ENCODE measurements around the gene ADH7. TPM values are rescaled to one million over a fixed set of nuclear protein-coding genes. Genes with fewer than 3 reads are reported as not detected.

The ADH7 gene
- total and polyA plus RNA-seq, 2 experiments from 2014 or later: not detected

DNA sequence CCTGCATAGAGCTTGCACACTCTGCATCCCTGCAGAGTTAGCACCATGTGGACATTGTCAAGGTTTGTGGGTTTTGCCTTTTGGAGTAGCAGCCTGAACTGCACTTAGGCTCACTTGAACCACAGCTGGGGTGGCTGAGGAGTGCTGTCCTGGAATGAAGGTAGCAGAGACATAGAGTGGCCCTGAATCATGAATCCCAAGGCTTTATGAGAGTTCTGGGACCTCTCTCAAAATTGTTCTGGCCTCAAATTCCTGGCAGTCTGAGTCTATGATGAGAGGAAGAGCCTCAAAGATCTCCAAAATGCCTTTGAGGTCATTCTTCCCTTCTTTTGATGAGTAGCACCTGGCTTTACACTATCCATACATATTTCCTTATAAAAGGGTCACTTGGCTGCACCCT, 45.5 kb downstream of the ADH7 start:
- peak; percentile 63 for DNase-seq
- peak overlapping the region; percentile 57 for H2AFZ ChIP-seq
- TF ChIP-seq EZH2 (IDR thresholded peaks at IDR 0.05; ENCODE audit: insufficient read depth, poor library complexity, severe bottlenecking): no peak
- TF ChIP-seq EZH2phosphoT487 (IDR thresholded peaks at IDR 0.05; ENCODE audit: insufficient read depth, low read depth): no peak
- H3K9me3 ChIP-seq (ENCODE audit: low read depth): no peaks in the 10 kb centered on the region
- H3K36me3 ChIP-seq (ENCODE audit: low read depth): no peaks in the 10 kb centered on the region
- in situ Hi-C loops (cut with MboI): no loop called here
- no peak overlapping the region for H3K4me3 ChIP-seq
- H4K20me1 ChIP-seq (ENCODE audit: insufficient read depth): no peaks in the 10 kb centered on the region
- H3K27me3 ChIP-seq (replicated peaks; ENCODE audit: insufficient read depth): no peaks in the 10 kb centered on the region
- H3K79me2 ChIP-seq (ENCODE audit: insufficient read depth): no peaks in the 10 kb centered on the region
- H3K9me2 ChIP-seq (ENCODE audit: insufficient read depth): no peaks in the 10 kb centered on the region
- peaks cover 38% of the 10 kb centered on the region for H3K4me1 ChIP-seq (ENCODE audit: insufficient read depth)
- H3K9ac ChIP-seq: peak overlapping the region; percentile 37
- H3K4me2 ChIP-seq (ENCODE audit: unreplicated experiment): peak overlapping the region; percentile 39
- H3F3A ChIP-seq (ENCODE audit: insufficient read depth): peaks cover 35% of the 10 kb centered on the region
- peak overlapping the region; percentile 77 for H3K27ac ChIP-seq

DNA sequence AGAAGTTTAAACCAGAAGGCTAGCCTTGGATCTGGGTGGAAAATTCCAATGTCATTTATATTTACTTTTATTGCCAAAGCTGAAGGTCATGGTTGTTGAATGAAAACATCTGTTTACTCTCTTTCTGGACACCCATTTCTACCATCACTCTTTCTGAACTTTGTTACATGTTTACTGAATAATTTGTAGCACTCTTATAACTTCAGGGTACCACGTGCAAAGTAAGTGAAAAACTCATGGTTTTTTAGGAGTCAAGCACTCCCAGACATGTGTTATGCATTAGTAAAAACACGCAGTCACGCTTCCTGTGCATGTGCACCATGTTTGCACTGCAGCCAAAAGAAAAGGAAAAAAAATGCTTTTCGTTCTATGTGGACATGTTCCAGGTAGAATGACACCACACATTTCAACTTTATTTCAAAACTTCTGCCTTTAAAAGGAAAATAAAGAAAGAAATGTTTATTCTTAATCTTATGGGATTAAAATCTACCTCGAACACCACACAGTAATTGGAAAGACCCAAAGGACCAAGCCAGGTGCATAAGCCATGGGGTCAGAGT, 51.2 kb downstream of the ADH7 start:
- no peaks in the 10 kb centered on the region for H3K9me3 ChIP-seq (ENCODE audit: low read depth)
- H3K9ac ChIP-seq: peak overlapping the region; percentile 80
- peaks cover 45% of the 10 kb centered on the region for H3K4me1 ChIP-seq (ENCODE audit: insufficient read depth)
- peak overlapping the region; percentile 52 for H3K4me2 ChIP-seq (ENCODE audit: unreplicated experiment)
- peaks cover 36% of the 10 kb centered on the region for H3F3A ChIP-seq (ENCODE audit: insufficient read depth)
- H4K20me1 ChIP-seq (ENCODE audit: insufficient read depth): no peaks in the 10 kb centered on the region
- H3K36me3 ChIP-seq (ENCODE audit: low read depth): no peaks in the 10 kb centered on the region
- H3K9me2 ChIP-seq (ENCODE audit: insufficient read depth): peaks cover 7% of the 10 kb centered on the region; the same call in 1 of the 2 replicates
- no peaks in the 10 kb centered on the region for H3K79me2 ChIP-seq (ENCODE audit: insufficient read depth)
- DNase-seq: peak; percentile 95
- no peaks in the 10 kb centered on the region for H3K27me3 ChIP-seq (replicated peaks; ENCODE audit: insufficient read depth)
- peak overlapping the region; percentile 72 for H2AFZ ChIP-seq
- peak overlapping the region; percentile 99 for H3K27ac ChIP-seq
- TF ChIP-seq EZH2 (IDR thresholded peaks at IDR 0.05; ENCODE audit: insufficient read depth, poor library complexity, severe bottlenecking): no peak
- TF ChIP-seq EZH2phosphoT487 (IDR thresholded peaks at IDR 0.05; ENCODE audit: insufficient read depth, low read depth): no peak
- in situ Hi-C loops (cut with MboI): no loop called here
- no peak overlapping the region; the same call in 1 of the 2 replicates for H3K4me3 ChIP-seq
- WGBS, 2 experiments (ENCODE audit: low coverage in 1 of 2, low lambda C conversion rate in 2 of 2, missing lambda C conversion rate in 2 of 2): 1 to 5% methylated on average over 5 of the region's 5 CpGs

DNA sequence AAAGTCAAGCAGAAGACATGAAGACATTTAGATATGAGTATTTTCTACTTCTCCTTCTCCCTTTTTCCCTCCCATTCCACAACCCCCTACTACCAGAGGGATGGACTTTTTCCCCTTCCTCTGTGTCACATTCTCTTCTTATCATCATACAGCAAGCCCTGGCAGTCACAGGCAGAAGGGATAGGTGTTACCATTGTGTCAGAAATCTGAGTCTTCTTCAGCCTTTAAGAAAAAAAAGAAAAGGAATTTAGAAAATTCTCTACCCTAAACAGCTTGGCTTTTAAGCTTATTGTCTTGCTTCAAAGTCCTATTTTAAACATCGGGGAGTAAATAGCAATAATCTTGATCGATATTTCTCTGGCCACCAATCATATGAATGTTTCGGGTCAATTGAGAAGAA, 51.7 kb downstream of the ADH7 start:
- H3F3A ChIP-seq (ENCODE audit: insufficient read depth): peaks cover 32% of the 10 kb centered on the region
- H3K4me3 ChIP-seq: no peak overlapping the region
- in situ Hi-C loops (cut with MboI): no loop called here
- no peaks in the 10 kb centered on the region for H3K9me3 ChIP-seq (ENCODE audit: low read depth)
- DNase-seq: peak; percentile 47
- H3K27ac ChIP-seq: peak overlapping the region; percentile 99
- no peaks in the 10 kb centered on the region for H4K20me1 ChIP-seq (ENCODE audit: insufficient read depth)
- TF ChIP-seq EZH2phosphoT487 (IDR thresholded peaks at IDR 0.05; ENCODE audit: insufficient read depth, low read depth) (no peak), EZH2 (IDR thresholded peaks at IDR 0.05; ENCODE audit: insufficient read depth, poor library complexity, severe bottlenecking) (no peak)
- no peaks in the 10 kb centered on the region for H3K36me3 ChIP-seq (ENCODE audit: low read depth)
- peaks cover 7% of the 10 kb centered on the region; the same call in 1 of the 2 replicates for H3K9me2 ChIP-seq (ENCODE audit: insufficient read depth)
- peaks cover 39% of the 10 kb centered on the region for H3K4me1 ChIP-seq (ENCODE audit: insufficient read depth)
- 9 to 10% methylated on average over 3 of the region's 3 CpGs for WGBS, 2 experiments (ENCODE audit: low coverage in 1 of 2, low lambda C conversion rate in 2 of 2, missing lambda C conversion rate in 2 of 2)
- H2AFZ ChIP-seq: peak overlapping the region; percentile 72
- no peaks in the 10 kb centered on the region for H3K27me3 ChIP-seq (replicated peaks; ENCODE audit: insufficient read depth)
- H3K79me2 ChIP-seq (ENCODE audit: insufficient read depth): no peaks in the 10 kb centered on the region
- peak overlapping the region; percentile 52 for H3K4me2 ChIP-seq (ENCODE audit: unreplicated experiment)
- peak overlapping the region; percentile 80 for H3K9ac ChIP-seq

DNA sequence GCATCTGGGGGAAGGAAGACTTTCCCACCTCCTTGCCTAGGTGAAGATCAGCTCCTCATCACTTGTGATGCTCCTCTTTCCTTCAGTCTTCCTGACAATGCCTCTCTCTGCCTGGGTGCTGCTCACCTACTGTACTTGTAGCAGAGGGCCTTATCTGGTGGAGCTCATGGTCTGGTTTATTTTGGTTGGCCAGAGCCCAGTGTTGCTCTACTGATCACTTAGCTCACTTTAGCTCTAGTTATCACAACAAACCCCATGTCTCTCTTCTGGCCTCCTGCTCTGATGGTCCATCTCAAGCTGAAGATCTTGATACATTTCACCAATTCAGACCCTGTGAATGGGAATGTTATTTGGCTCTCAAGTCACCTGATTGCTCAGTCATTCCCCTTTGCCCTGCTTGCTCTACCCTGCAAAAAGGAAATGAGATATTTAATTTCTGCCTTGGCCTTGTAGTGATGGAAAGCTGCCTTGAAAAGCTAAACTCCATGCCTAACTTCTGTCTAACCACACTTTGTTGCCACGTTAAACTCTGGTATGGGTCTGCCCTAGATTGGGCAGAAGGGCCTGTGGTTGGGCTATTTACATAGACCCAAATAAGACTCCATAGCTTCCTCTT, 52.3 kb downstream of the ADH7 start:
- Histone ChIP-seq H3K36me3 (ENCODE audit: low read depth) (no peaks in the 10 kb centered on the region), H3K27ac (peak overlapping the region; percentile 99), H3K27me3 (replicated peaks; ENCODE audit: insufficient read depth) (no peaks in the 10 kb centered on the region), H3K79me2 (ENCODE audit: insufficient read depth) (no peaks in the 10 kb centered on the region), H3K4me2 (ENCODE audit: unreplicated experiment) (no peak overlapping the region), H2AFZ (peak overlapping the region; percentile 72), H3F3A (ENCODE audit: insufficient read depth) (peaks cover 27% of the 10 kb centered on the region), H4K20me1 (ENCODE audit: insufficient read depth) (no peaks in the 10 kb centered on the region), H3K9me2 (ENCODE audit: insufficient read depth) (peaks cover 7% of the 10 kb centered on the region; the same call in 1 of the 2 replicates), H3K9me3 (ENCODE audit: low read depth) (no peaks in the 10 kb centered on the region), H3K4me1 (ENCODE audit: insufficient read depth) (peaks cover 37% of the 10 kb centered on the region), H3K4me3 (no peak overlapping the region), H3K9ac (peak overlapping the region; percentile 80; the same call in 1 of the 2 replicates)
- DNase-seq: no peak
- WGBS, 2 experiments (ENCODE audit: low coverage in 1 of 2, low lambda C conversion rate in 2 of 2, missing lambda C conversion rate in 2 of 2): 8 to 20% methylated on average over 1 of the region's 1 CpG
- in situ Hi-C loops (cut with MboI): no loop called here
- TF ChIP-seq EZH2phosphoT487 (IDR thresholded peaks at IDR 0.05; ENCODE audit: insufficient read depth, low read depth) (no peak), EZH2 (IDR thresholded peaks at IDR 0.05; ENCODE audit: insufficient read depth, poor library complexity, severe bottlenecking) (no peak)

All from GM23248 (cell line).